Measurements from ENCODE around the gene RRP8.

GRCh38 chr11:6609502-6610015 lies 6.1 kb upstream of the RRP8 start:
- TF ChIP-seq CTCF (IDR thresholded peaks at IDR 0.05; ENCODE audit: insufficient read depth, low read depth, low read length) (no peak), EZH2 (IDR thresholded peaks at IDR 0.05; ENCODE audit: insufficient read depth, low read length) (no peak)
